ENCODE measurements around the gene HFE.

- no peak for TF ChIP-seq CTCF (IDR thresholded peaks at IDR 0.05; ENCODE audit: low read depth, low read length)
- TF ChIP-seq EZH2phosphoT487 (IDR thresholded peaks at IDR 0.05; ENCODE audit: low read depth), result no peak
These were observed 54.8 kb downstream of the HFE start for GRCh38 chr6:26142026-26142425.
